HCT116 (cell line): ENCODE results near the gene HOGA1. TPM values are rescaled to one million over a fixed set of nuclear protein-coding genes. Genes with fewer than 3 reads are reported as not detected.

Experiments used
- ATAC-seq: fragments of 200-7000 bp; cut with Tn5 transposase; 2 replicates; pipeline ENCODE4 v1.9.1; 2020; ENCODE audit warnings: mild to moderate bottlenecking, moderate library complexity
- BruUV-seq: library from RNA; stranded (reverse); fragments of 400-500 nt; replicated peaks from 2 replicates; lab custom pipeline; 2021; lab: Mats Ljungman, UMichigan
- CTCF ChIA-PET: fragments of 300-600 bp; sonication (Branson Sonifier 250); formaldehyde crosslinking; loops from one replicate; lab custom pipeline; 2021; ENCODE audit warnings: antibody characterized with exemption; lab: Charles Lee
- POLR2A ChIA-PET: fragments of 300-600, 350-600 bp; sonication (Branson Sonifier 250); formaldehyde crosslinking; loops from one replicate; lab custom pipeline; 2021; ENCODE audit warnings: antibody characterized with exemption; lab: Charles Lee
- RAD21 ChIA-PET, 2 experiments: fragments of 300-600 bp; sonication (Branson Sonifier 250); formaldehyde crosslinking; loops; one replicate each; lab custom pipeline; 2023; ENCODE audit warnings: low total read pairs in 2 of 2; ENCODE audit not compliant: uncharacterized antibody in 2 of 2, unreplicated experiment in 2 of 2, low non-redundant PET in 1 of 2; lab: Charles Lee
- DNase-seq: peaks from one replicate; pipeline ENCODE4 v3.0.0-alpha.2; 2010; ENCODE audit warnings: low read depth, low spot score
- H2AFZ ChIP-seq: fragments of 200-600 bp; shearing (Covaris generic), sonication (generic); 2 replicates; pipeline ENCODE4 v1.6.1; 2017; ENCODE audit warnings: low read depth, mixed run types, mixed read lengths, antibody characterized with exemption, low read length; ENCODE audit not compliant: poor library complexity, severe bottlenecking
- H3K27ac ChIP-seq: 2 replicates; pipeline ENCODE4 v1.5.1; 2012; ENCODE audit warnings: low read depth, low read length
- H3K27me3 ChIP-seq: fragments of 200-600 bp; sonication (generic); 2 replicates; pipeline ENCODE4 v1.6.1; 2016; ENCODE audit warnings: mixed run types, low read length, mixed read lengths; ENCODE audit not compliant: insufficient read depth
- H3K36me3 ChIP-seq, 2 experiments: fragments of 200-500 bp in 1 of 2; fragments of 200-600 bp in 1 of 2; sonication (Bioruptor generic) in 1 of 2; sonication (generic) in 1 of 2; 2 replicates each; pipeline versions ENCODE4 v1.5.1 to v1.6.1; 2014 to 2016; ENCODE audit warnings: low read length in 2 of 2, inconsistent platforms in 1 of 2, mixed read lengths in 1 of 2, mixed run types in 1 of 2; ENCODE audit not compliant: insufficient read depth in 2 of 2, control insufficient read depth in 1 of 2
- H3K4me1 ChIP-seq, 2 experiments: fragments of 200-600 bp in 1 of 2; sonication (generic) in 1 of 2; 2 replicates each; pipeline versions ENCODE4 v1.5.1 to v1.6.1; 2012 to 2017; ENCODE audit warnings: low read length in 2 of 2, inconsistent platforms in 1 of 2, mild to moderate bottlenecking in 1 of 2, mixed read lengths in 1 of 2, mixed run types in 1 of 2, moderate library complexity in 1 of 2; ENCODE audit not compliant: insufficient read depth in 2 of 2, control insufficient read depth in 1 of 2
- H3K4me2 ChIP-seq: fragments of 200-600 bp; sonication (generic); 2 replicates; pipeline ENCODE4 v1.6.1; 2017; ENCODE audit warnings: mixed run types, low read length, mixed read lengths
- H3K4me3 ChIP-seq, 2 experiments: fragments of 200-600 bp in 1 of 2; sonication (generic) in 1 of 2; replicated peaks in 1 of 2; 2 replicates each; pipeline ENCODE4 v1.5.1; 2011 to 2016; ENCODE audit warnings: low read length in 2 of 2, control low read depth in 1 of 2, low read depth in 1 of 2, mild to moderate bottlenecking in 1 of 2, mixed read lengths in 1 of 2, mixed run types in 1 of 2
- H3K79me2 ChIP-seq: fragments of 200-600 bp; sonication (generic); 2 replicates; pipeline ENCODE4 v1.6.1; 2017; ENCODE audit warnings: mild to moderate bottlenecking, mixed run types, low read length, moderate library complexity, mixed read lengths; ENCODE audit not compliant: insufficient read depth
- H3K9ac ChIP-seq: fragments of 200-600 bp; sonication (generic); 2 replicates; pipeline ENCODE4 v1.6.1; 2016; ENCODE audit warnings: low read length, mixed read lengths
- H3K9me2 ChIP-seq: fragments of 200-600 bp; sonication (generic), shearing (Covaris generic); 2 replicates; pipeline ENCODE4 v1.6.1; 2017; ENCODE audit warnings: mixed run types, mild to moderate bottlenecking, moderate library complexity; ENCODE audit not compliant: insufficient read depth
- H3K9me3 ChIP-seq, 2 experiments: fragments of 200-500 bp in 1 of 2; fragments of 200-600 bp in 1 of 2; sonication (Bioruptor generic) in 1 of 2; sonication (generic) in 1 of 2; 2 replicates each; pipeline ENCODE4 v1.6.1; 2014 to 2017; ENCODE audit warnings: low read length in 2 of 2, mixed read lengths in 2 of 2, inconsistent platforms in 1 of 2, low read depth in 1 of 2, mild to moderate bottlenecking in 1 of 2, mixed run types in 1 of 2, moderate library complexity in 1 of 2; ENCODE audit not compliant: control insufficient read depth in 1 of 2, insufficient read depth in 1 of 2
- H4K20me1 ChIP-seq: fragments of 200-600 bp; sonication (generic), shearing (Covaris generic); 2 replicates; pipeline ENCODE4 v1.6.1; 2017; ENCODE audit warnings: mixed run types, mild to moderate bottlenecking, moderate library complexity; ENCODE audit not compliant: insufficient read depth
- EGR1 ChIP-seq: IDR thresholded peaks from 2 replicates; pipeline ENCODE4 v1.6.1; 2012; ENCODE audit warnings: low read depth
- ELF1 ChIP-seq: IDR thresholded peaks from 2 replicates; pipeline ENCODE4 v1.6.1; 2012; ENCODE audit warnings: low read depth, borderline replicate concordance
- EZH2 ChIP-seq: fragments of 200-600 bp; sonication (generic); IDR thresholded peaks from 2 replicates; pipeline ENCODE4 v1.6.1; 2017; ENCODE audit warnings: antibody characterized with exemption, mixed run types
- EZH2phosphoT487 ChIP-seq: fragments of 200-600 bp; IDR thresholded peaks from 2 replicates; pipeline ENCODE4 v1.6.1; 2018; ENCODE audit warnings: antibody characterized with exemption, borderline replicate concordance
- FOSL1 ChIP-seq: IDR thresholded peaks from 2 replicates; pipeline ENCODE4 v1.6.1; 2012; ENCODE audit warnings: low read depth
- POLR2A ChIP-seq: IDR thresholded peaks from 2 replicates; pipeline ENCODE4 v1.7.0; 2011; ENCODE audit warnings: borderline replicate concordance; ENCODE audit not compliant: insufficient read depth, insufficient read length; ENCODE audit errors: extremely low read depth
- RAD21 ChIP-seq: IDR thresholded peaks from 2 replicates; pipeline ENCODE4 v1.6.1; 2012; ENCODE audit warnings: low read depth, mild to moderate bottlenecking
- SIN3A ChIP-seq: IDR thresholded peaks from 2 replicates; pipeline ENCODE4 v1.6.1; 2012; ENCODE audit warnings: low read depth
- SP1 ChIP-seq: IDR thresholded peaks from 2 replicates; pipeline ENCODE4 v1.6.1; 2012; ENCODE audit warnings: low read depth
- TCF7L2 ChIP-seq: IDR thresholded peaks from 2 replicates; pipeline ENCODE4 v1.7.0; 2011; ENCODE audit warnings: borderline replicate concordance, inconsistent platforms; ENCODE audit not compliant: insufficient read depth, insufficient read length; ENCODE audit errors: extremely low read depth
- intact Hi-C: fragments of 100-400 bp; cut with micrococcal nuclease; formaldehyde crosslinking; loops from 2 replicates; pipeline ENCODE4 v1.10.0; 2022
- total RNA-seq: library from RNA; stranded (reverse); gene quantifications from one replicate; pipeline ENCODE4 v1.2.1, GENCODE V29; 2021; ENCODE audit not compliant: unreplicated experiment
- TF ChIP-seq, protein P1 (sequence below): IDR thresholded peaks from 2 replicates; pipeline ENCODE4 v1.6.1; 2012; ENCODE audit warnings: low read depth

HOGA1 gene
- total RNA-seq, 1 experiment from 2014 or later = 1.6 TPM

DNA sequence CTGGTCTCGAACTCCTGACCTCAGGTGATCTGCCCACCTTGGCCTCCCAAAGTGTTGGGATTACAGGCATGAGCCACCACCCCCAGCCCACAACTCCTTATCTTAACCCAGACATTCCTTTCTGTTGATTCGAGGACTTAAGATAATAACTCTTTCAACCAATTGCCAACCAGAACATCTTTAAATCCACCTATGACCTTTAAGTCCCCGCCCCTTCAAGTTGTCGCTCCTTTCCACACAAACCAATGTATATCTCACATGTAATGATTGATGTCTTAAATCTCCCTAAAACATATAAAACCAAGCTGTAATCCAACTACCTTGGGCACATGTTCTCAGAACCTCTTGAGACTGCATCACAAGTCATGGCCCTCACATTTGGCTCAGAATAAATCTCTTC, 19.4 kb upstream of the HOGA1 start:
- no peaks in the 10 kb centered on the region for H3K36me3 ChIP-seq
- ChIA-PET POLR2A (no interaction called here), CTCF (interaction anchor here (1.6 kb wide), 1 partner anchor 30 kb away, joined by 4 read pairs; no protein-coding TSS in a partner anchor)
- intact Hi-C loops = no loop called here
- no peak overlapping the region for H3K9ac ChIP-seq
- no peak overlapping the region for H2AFZ ChIP-seq
- no peaks in the 10 kb centered on the region for H3K27me3 ChIP-seq
- no peak overlapping the region for H3K4me2 ChIP-seq
- no peak overlapping the region for H3K27ac ChIP-seq
- H3K4me3 ChIP-seq = no peak overlapping the region
- no TSS peak for BruUV-seq
- H3K9me3 ChIP-seq = peaks cover 0 to 15% of the 10 kb centered on the region in 2 experiments; a peak in 1 of 4 replicates
- no peak for TF ChIP-seq EZH2
- TF ChIP-seq, protein P1, sequence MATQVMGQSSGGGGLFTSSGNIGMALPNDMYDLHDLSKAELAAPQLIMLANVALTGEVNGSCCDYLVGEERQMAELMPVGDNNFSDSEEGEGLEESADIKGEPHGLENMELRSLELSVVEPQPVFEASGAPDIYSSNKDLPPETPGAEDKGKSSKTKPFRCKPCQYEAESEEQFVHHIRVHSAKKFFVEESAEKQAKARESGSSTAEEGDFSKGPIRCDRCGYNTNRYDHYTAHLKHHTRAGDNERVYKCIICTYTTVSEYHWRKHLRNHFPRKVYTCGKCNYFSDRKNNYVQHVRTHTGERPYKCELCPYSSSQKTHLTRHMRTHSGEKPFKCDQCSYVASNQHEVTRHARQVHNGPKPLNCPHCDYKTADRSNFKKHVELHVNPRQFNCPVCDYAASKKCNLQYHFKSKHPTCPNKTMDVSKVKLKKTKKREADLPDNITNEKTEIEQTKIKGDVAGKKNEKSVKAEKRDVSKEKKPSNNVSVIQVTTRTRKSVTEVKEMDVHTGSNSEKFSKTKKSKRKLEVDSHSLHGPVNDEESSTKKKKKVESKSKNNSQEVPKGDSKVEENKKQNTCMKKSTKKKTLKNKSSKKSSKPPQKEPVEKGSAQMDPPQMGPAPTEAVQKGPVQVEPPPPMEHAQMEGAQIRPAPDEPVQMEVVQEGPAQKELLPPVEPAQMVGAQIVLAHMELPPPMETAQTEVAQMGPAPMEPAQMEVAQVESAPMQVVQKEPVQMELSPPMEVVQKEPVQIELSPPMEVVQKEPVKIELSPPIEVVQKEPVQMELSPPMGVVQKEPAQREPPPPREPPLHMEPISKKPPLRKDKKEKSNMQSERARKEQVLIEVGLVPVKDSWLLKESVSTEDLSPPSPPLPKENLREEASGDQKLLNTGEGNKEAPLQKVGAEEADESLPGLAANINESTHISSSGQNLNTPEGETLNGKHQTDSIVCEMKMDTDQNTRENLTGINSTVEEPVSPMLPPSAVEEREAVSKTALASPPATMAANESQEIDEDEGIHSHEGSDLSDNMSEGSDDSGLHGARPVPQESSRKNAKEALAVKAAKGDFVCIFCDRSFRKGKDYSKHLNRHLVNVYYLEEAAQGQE = no peak
- no peak for TF ChIP-seq POLR2A
- no peak for TF ChIP-seq ELF1
- no peak for TF ChIP-seq RAD21
- TF ChIP-seq EGR1 = no peak
- TF ChIP-seq FOSL1 = no peak
- no peak for TF ChIP-seq SIN3A
- TF ChIP-seq EZH2phosphoT487 = no peak
- TF ChIP-seq SP1 = no peak
- TF ChIP-seq TCF7L2 = no peak
- TF ChIP-seq, all 23 proteins: peak for 0
- no peaks in the 10 kb centered on the region for H4K20me1 ChIP-seq
- no peaks in the 10 kb centered on the region for H3K9me2 ChIP-seq
- no peak for ATAC-seq
- RAD21 ChIA-PET = no interaction called here
- H3K4me1 ChIP-seq = no peaks in the 10 kb centered on the region
- H3K79me2 ChIP-seq = no peaks in the 10 kb centered on the region
- no peak for DNase-seq
